Kidney epithelial cell (primary cell): ENCODE data around the gene SLC25A1. TPM values are rescaled to one million over a fixed set of nuclear protein-coding genes. Genes with fewer than 3 reads are reported as not detected.
"Not testable (repeated sequence)": the region's sequence is repeated elsewhere in the genome, so short reads cannot be mapped to it uniquely, and the experiment has no call there.

Source experiments
- DNase-seq: peaks from one replicate; pipeline ENCODE4 v3.0.0-alpha.2; 2010; ENCODE audit warnings: low read depth
- H3K27me3 ChIP-seq: 2 replicates; pipeline ENCODE4 v1.6.0; 2011; ENCODE audit warnings: low read length; ENCODE audit not compliant: control insufficient read depth, insufficient read depth
- H3K36me3 ChIP-seq: 2 replicates; pipeline ENCODE4 v1.5.1; 2011; ENCODE audit warnings: low read length; ENCODE audit not compliant: control insufficient read depth, insufficient read depth
- H3K4me3 ChIP-seq: 2 replicates; pipeline ENCODE4 v1.5.1; 2011; ENCODE audit warnings: low read depth, mild to moderate bottlenecking, control low read depth, low read length
- CTCF ChIP-seq: IDR thresholded peaks from 2 replicates; pipeline ENCODE4 v1.5.1; 2011; ENCODE audit warnings: mild to moderate bottlenecking, moderate library complexity, low read length, control low read depth, inconsistent platforms; ENCODE audit not compliant: insufficient read depth, poor library complexity, severe bottlenecking
- total RNA-seq: library from RNA; depleted of rRNA; stranded (reverse); fragments of >200 nt; gene quantifications from 2 replicates; pipeline ENCODE4 v1.2.3, GENCODE V29; 2015

SLC25A1 gene
- total RNA-seq, 1 donor from 2014 or later, result 82.7 TPM

DNA sequence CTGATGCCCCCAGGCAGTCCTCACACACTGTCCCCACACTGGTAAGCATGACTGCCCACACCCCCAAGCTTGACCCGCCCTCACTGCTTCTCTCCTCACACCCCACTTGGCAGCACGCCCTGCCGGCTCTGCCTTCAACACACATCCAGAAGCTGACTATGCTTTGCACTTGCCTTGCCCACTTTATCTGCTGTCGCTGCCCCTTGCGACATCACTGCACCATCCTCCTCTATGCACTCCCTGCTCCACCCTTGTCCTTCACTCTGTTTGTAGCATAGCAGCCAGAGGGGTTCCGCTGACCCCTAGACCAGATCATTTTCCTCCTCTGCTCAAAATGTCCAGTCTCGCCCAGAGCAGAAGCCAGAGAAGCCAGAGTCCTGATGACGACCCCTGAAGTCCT is 25.3 kb upstream of the SLC25A1 start:
- no peak for TF ChIP-seq CTCF
- no peaks in the 10 kb centered on the region for H3K36me3 ChIP-seq
- no peak overlapping the region for H3K4me3 ChIP-seq
- H3K27me3 ChIP-seq, result no peaks in the 10 kb centered on the region
- no peak for DNase-seq

GRCh38 chr22:19202799-19203186 is 24.3 kb upstream of the SLC25A1 start:
- H3K4me3 ChIP-seq, H3K27me3 ChIP-seq, DNase-seq, H3K36me3 ChIP-seq: not testable (repeated sequence)

GRCh38 chr22:19201869-19202798 is 23.6 kb upstream of the SLC25A1 start:
- DNase-seq, result no peak
- H3K4me3 ChIP-seq, result no peak overlapping the region
- TF ChIP-seq CTCF, result no peak
- H3K36me3 ChIP-seq, result no peaks in the 10 kb centered on the region
- no peaks in the 10 kb centered on the region for H3K27me3 ChIP-seq

DNA sequence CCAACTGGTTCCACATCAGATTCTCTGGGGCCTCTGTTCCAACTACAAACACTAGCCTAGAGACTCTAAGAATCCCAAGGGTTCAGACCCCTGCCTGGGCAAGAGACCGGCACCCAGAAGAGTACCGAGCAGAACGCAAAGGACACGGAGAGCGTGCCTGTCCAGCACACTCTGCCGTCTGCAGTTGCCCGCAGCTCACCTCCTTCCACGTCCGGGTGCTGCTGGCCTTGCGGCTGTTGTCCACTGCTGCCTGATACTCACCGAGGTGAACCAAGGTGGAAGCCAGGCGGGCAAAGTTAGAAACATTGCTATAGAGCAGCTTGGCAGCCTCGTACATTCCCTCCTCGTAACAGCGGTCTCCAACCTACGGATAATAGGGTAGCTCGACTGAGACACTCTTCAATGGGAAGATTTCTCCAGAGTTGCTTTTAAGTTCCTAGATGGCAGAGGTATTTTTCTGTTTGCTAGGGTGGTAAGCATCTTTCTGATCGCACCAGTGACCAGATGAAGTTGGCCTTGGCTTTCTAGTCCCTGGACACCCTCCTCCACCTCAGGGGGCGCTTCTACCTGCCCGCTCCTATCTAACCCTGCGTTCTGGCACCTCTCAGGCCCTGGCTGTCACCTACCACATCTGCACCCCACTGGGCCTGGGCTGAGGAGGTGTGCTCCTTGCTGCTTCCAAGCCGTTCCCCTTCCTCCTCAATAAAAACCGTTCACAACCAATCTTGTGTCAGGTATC is 22.8 kb upstream of the SLC25A1 start:
- H3K36me3 ChIP-seq, result no peaks in the 10 kb centered on the region
- no peaks in the 10 kb centered on the region for H3K27me3 ChIP-seq
- H3K4me3 ChIP-seq, result no peak overlapping the region
- TF ChIP-seq CTCF, result no peak
- no peak for DNase-seq

DNA sequence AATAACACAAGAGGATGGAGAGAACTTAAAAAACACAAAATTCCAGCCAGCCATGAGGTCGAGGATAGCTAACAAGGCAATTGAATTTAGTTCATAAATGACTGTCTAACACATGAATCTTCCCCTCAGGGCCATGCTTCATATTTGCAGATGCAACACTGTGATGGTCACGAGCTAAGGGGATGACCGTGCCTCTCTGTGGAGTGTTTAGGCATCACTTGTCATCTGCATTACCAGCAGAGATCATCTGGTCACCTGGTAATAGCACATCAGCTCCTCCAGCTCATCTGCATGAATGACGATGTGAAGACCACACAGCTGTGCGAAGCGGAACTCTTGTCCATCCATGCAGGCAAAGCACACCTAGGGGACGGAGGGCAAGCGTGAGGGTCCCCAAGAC is 20.9 kb upstream of the SLC25A1 start:
- Histone ChIP-seq H3K4me3 (no peak overlapping the region), H3K36me3 (no peaks in the 10 kb centered on the region), H3K27me3 (no peaks in the 10 kb centered on the region)
- DNase-seq, result no peak
- no peak for TF ChIP-seq CTCF
